IgD-negative memory B cell (primary cell): Measurements from ENCODE around the gene PCED1A. TPM values are rescaled to one million over a fixed set of nuclear protein-coding genes. Genes with fewer than 3 reads are reported as not detected.
"Not testable (repeated sequence)": the region's sequence is repeated elsewhere in the genome, so short reads cannot be mapped to it uniquely, and the experiment has no call there.

Experiments used
- H3K27ac Mint-ChIP-seq, 3 donors: one replicate each; pipeline ENCODE4 v1.8.0; 2020 to 2022; ENCODE audit warnings: mild to moderate bottlenecking in 3 of 3, mixed read lengths in 3 of 3, moderate library complexity in 1 of 3
- H3K27me3 Mint-ChIP-seq: one replicate; pipeline ENCODE4 v1.8.0; 2021; ENCODE audit warnings: mixed read lengths
- H3K36me3 Mint-ChIP-seq: one replicate; pipeline ENCODE4 v1.8.0; 2020; ENCODE audit warnings: mild to moderate bottlenecking, mixed read lengths
- H3K4me1 Mint-ChIP-seq, 3 donors: one replicate each; pipeline ENCODE4 v1.8.0; 2020 to 2022; ENCODE audit warnings: mixed read lengths in 3 of 3, mild to moderate bottlenecking in 1 of 3
- H3K4me3 Mint-ChIP-seq, 4 donors: one replicate each; pipeline ENCODE4 v1.8.0; 2020 to 2022; ENCODE audit warnings: mild to moderate bottlenecking in 4 of 4, mixed read lengths in 4 of 4, moderate library complexity in 3 of 4
- H3K9me3 Mint-ChIP-seq, 3 donors: one replicate each; pipeline ENCODE4 v1.8.0; 2020 to 2021; ENCODE audit warnings: mixed read lengths in 3 of 3, mild to moderate bottlenecking in 1 of 3
- polyA plus RNA-seq: library from polyadenylated mRNA; unstranded; fragments of 300-500 nt; fragmentation: Illumina TruSeq; gene quantifications from one replicate; pipeline ENCODE4 v1.2.3, GENCODE V29; 2021

Gene PCED1A
- polyA plus RNA-seq, 1 donor from 2014 or later = 18.2 TPM

- Mint-ChIP-seq H3K27me3 (peaks cover 37% of the 10 kb centered on the region), H3K9me3 (peaks cover 3 to 26% (median 9%) of the 10 kb centered on the region in 3 donors)
- H3K4me1 Mint-ChIP-seq, H3K27ac Mint-ChIP-seq, H3K36me3 Mint-ChIP-seq, H3K4me3 Mint-ChIP-seq: not testable (repeated sequence)
Observed at GRCh38 chr20:2807929-2808328, 32.5 kb downstream of the PCED1A start.

- H3K27me3 Mint-ChIP-seq = peaks cover 36% of the 10 kb centered on the region
- peaks cover 3 to 22% (median 4%) of the 10 kb centered on the region in 3 donors for H3K9me3 Mint-ChIP-seq
Observed at GRCh38 chr20:2807019-2807418, 33.4 kb downstream of the PCED1A start.

GRCh38 chr20:2806351-2806701 lies 34.1 kb downstream of the PCED1A start:
- H3K4me3 Mint-ChIP-seq = peak overlapping the region in 1 of 4 donors; percentile 30
- peaks cover 0 to 15% (median 3%) of the 10 kb centered on the region in 3 donors for H3K9me3 Mint-ChIP-seq
- peaks cover 33% of the 10 kb centered on the region for H3K27me3 Mint-ChIP-seq
- no peaks in the 10 kb centered on the region for H3K4me1 Mint-ChIP-seq
- H3K36me3 Mint-ChIP-seq = peaks cover 2% of the 10 kb centered on the region
- H3K27ac Mint-ChIP-seq = no peak overlapping the region

More at GRCh38 chr20:2807019-2807418, 33.4 kb downstream of the PCED1A start:
- Mint-ChIP-seq H3K4me3 (no peak overlapping the region), H3K27ac (no peak overlapping the region), H3K4me1 (no peaks in the 10 kb centered on the region), H3K36me3 (peaks cover 2% of the 10 kb centered on the region)

- Mint-ChIP-seq H3K4me1 (peaks cover 2 to 5% (median 3%) of the 10 kb centered on the region in 3 donors), H3K27me3 (peaks cover 37% of the 10 kb centered on the region), H3K36me3 (peaks cover 2% of the 10 kb centered on the region), H3K4me3 (no peak overlapping the region), H3K27ac (no peak overlapping the region), H3K9me3 (peaks cover 0 to 10% (median 0%) of the 10 kb centered on the region in 3 donors)
Observed at GRCh38 chr20:2805689-2806350, 34.6 kb downstream of the PCED1A start.

GRCh38 chr20:2804852-2805688 lies 35.4 kb downstream of the PCED1A start:
- Mint-ChIP-seq H3K27ac (no peak overlapping the region), H3K36me3 (peaks cover 2% of the 10 kb centered on the region), H3K4me1 (peaks cover 4 to 8% (median 7%) of the 10 kb centered on the region in 3 donors), H3K9me3 (peaks cover 0 to 6% (median 0%) of the 10 kb centered on the region in 3 donors), H3K27me3 (peaks cover 38% of the 10 kb centered on the region), H3K4me3 (no peak overlapping the region)

GRCh38 chr20:2804041-2804828 lies 36.2 kb downstream of the PCED1A start:
- H3K36me3 Mint-ChIP-seq = peaks cover 2% of the 10 kb centered on the region
- H3K9me3 Mint-ChIP-seq = peaks cover 0 to 4% (median 0%) of the 10 kb centered on the region in 3 donors
- H3K4me3 Mint-ChIP-seq = no peak overlapping the region

GRCh38 chr20:2801286-2801728 lies 39.1 kb downstream of the PCED1A start:
- peaks cover 52% of the 10 kb centered on the region for H3K27me3 Mint-ChIP-seq
- no peak overlapping the region for H3K27ac Mint-ChIP-seq
- peaks cover 2% of the 10 kb centered on the region for H3K36me3 Mint-ChIP-seq
- no peaks in the 10 kb centered on the region for H3K9me3 Mint-ChIP-seq
- H3K4me3 Mint-ChIP-seq = peak overlapping the region in 3 of 4 donors; percentile 53 to 91 (median 91)
- H3K4me1 Mint-ChIP-seq = peaks cover 12 to 20% (median 18%) of the 10 kb centered on the region in 3 donors

More at GRCh38 chr20:2804041-2804828, 36.2 kb downstream of the PCED1A start:
- Mint-ChIP-seq H3K27ac (no peak overlapping the region), H3K4me1 (peaks cover 12 to 15% (median 14%) of the 10 kb centered on the region in 3 donors), H3K27me3 (peaks cover 44% of the 10 kb centered on the region)

GRCh38 chr20:2800521-2801285 lies 39.8 kb downstream of the PCED1A start, which contains the start of gene CPXM1:
CPXM1 (minus strand) TSS chr20:2800627; CDS start chr20:2800572, 55 bp downstream.
- Mint-ChIP-seq H3K9me3 (no peaks in the 10 kb centered on the region), H3K27ac (no peak within 1 kb of the TSS), H3K4me1 (peaks cover 12 to 20% (median 18%) of the 10 kb centered on the region in 3 donors), H3K27me3 (peaks cover 48% of the 10 kb centered on the region), H3K36me3 (no peaks in the 10 kb centered on the region), H3K4me3 (peak within 1 kb of the TSS; percentile 77 to 91 (median 86))

- Mint-ChIP-seq H3K27me3 (peaks cover 48% of the 10 kb centered on the region), H3K9me3 (no peaks in the 10 kb centered on the region), H3K4me1 (peaks cover 12 to 20% (median 18%) of the 10 kb centered on the region in 3 donors), H3K4me3 (peak overlapping the region; percentile 77 to 83 (median 82)), H3K36me3 (no peaks in the 10 kb centered on the region), H3K27ac (no peak overlapping the region)
Observed at GRCh38 chr20:2799688-2800520, 40.6 kb downstream of the PCED1A start.

GRCh38 chr20:2799271-2799670 lies 41.2 kb downstream of the PCED1A start:
- peak overlapping the region in 3 of 4 donors; percentile 81 to 83 (median 83) for H3K4me3 Mint-ChIP-seq
- H3K27me3 Mint-ChIP-seq = peaks cover 44% of the 10 kb centered on the region
- H3K9me3 Mint-ChIP-seq = no peaks in the 10 kb centered on the region
- H3K36me3 Mint-ChIP-seq = no peaks in the 10 kb centered on the region
- peaks cover 12 to 20% (median 18%) of the 10 kb centered on the region in 3 donors for H3K4me1 Mint-ChIP-seq
- H3K27ac Mint-ChIP-seq = no peak overlapping the region

- Mint-ChIP-seq H3K4me1 (peaks cover 12 to 20% (median 18%) of the 10 kb centered on the region in 3 donors), H3K27me3 (peaks cover 42% of the 10 kb centered on the region), H3K9me3 (no peaks in the 10 kb centered on the region), H3K36me3 (no peaks in the 10 kb centered on the region), H3K27ac (peak overlapping the region in 1 of 3 donors; percentile 46), H3K4me3 (peak overlapping the region in 3 of 4 donors; percentile 44 to 83 (median 83))
Observed at GRCh38 chr20:2798814-2799213, 41.6 kb downstream of the PCED1A start.

GRCh38 chr20:2798095-2798805 lies 42.2 kb downstream of the PCED1A start:
- Mint-ChIP-seq H3K9me3 (no peaks in the 10 kb centered on the region), H3K4me3 (peak overlapping the region in 1 of 4 donors; percentile 83), H3K27ac (no peak overlapping the region)

More at GRCh38 chr20:2798095-2798805, 42.2 kb downstream of the PCED1A start:
- H3K27me3 Mint-ChIP-seq = peaks cover 42% of the 10 kb centered on the region
- no peaks in the 10 kb centered on the region for H3K36me3 Mint-ChIP-seq
- peaks cover 12 to 20% (median 18%) of the 10 kb centered on the region in 3 donors for H3K4me1 Mint-ChIP-seq
